ENCODE data around the gene BTBD9. TPM values are rescaled to one million over a fixed set of nuclear protein-coding genes. Genes with fewer than 3 reads are reported as not detected.

The BTBD9 gene
- total RNA-seq, 2 donors from 2014 or later = 14.2 to 18.2 TPM

GRCh38 chr6:38531134-38531533 lies 108.6 kb downstream of the BTBD9 start:
- Histone ChIP-seq H3K9me3 (no peaks in the 10 kb centered on the region), H3K27me3 (no peaks in the 10 kb centered on the region), H3K4me3 (no peak overlapping the region), H3K27ac (no peak overlapping the region), H3K4me1 (no peaks in the 10 kb centered on the region), H3K36me3 (no peaks in the 10 kb centered on the region)
- no peak for DNase-seq (ENCODE audit: low spot score)
- TF ChIP-seq CTCF (IDR thresholded peaks at IDR 0.05) = no peak

- Histone ChIP-seq H3K36me3 (no peaks in the 10 kb centered on the region), H3K27ac (no peak overlapping the region), H3K4me1 (no peaks in the 10 kb centered on the region), H3K4me3 (no peak overlapping the region), H3K27me3 (no peaks in the 10 kb centered on the region), H3K9me3 (no peaks in the 10 kb centered on the region)
- no peak for DNase-seq (ENCODE audit: low spot score)
- TF ChIP-seq CTCF (IDR thresholded peaks at IDR 0.05) = no peak
Measured at GRCh38 chr6:38528196-38528965, 111.3 kb downstream of the BTBD9 start.

GRCh38 chr6:38527371-38527770 lies 112.4 kb downstream of the BTBD9 start:
- H3K4me1 ChIP-seq = no peaks in the 10 kb centered on the region
- no peak overlapping the region for H3K4me3 ChIP-seq
- DNase-seq (ENCODE audit: low spot score) = no peak
- H3K27me3 ChIP-seq = no peaks in the 10 kb centered on the region
- TF ChIP-seq CTCF (IDR thresholded peaks at IDR 0.05) = no peak
- H3K9me3 ChIP-seq = no peaks in the 10 kb centered on the region
- H3K36me3 ChIP-seq = no peaks in the 10 kb centered on the region
- H3K27ac ChIP-seq = no peak overlapping the region

- no peak overlapping the region for H3K27ac ChIP-seq
- no peaks in the 10 kb centered on the region for H3K9me3 ChIP-seq
- no peaks in the 10 kb centered on the region for H3K36me3 ChIP-seq
- H3K4me3 ChIP-seq = no peak overlapping the region
- no peak for TF ChIP-seq CTCF (IDR thresholded peaks at IDR 0.05)
- no peak for DNase-seq (ENCODE audit: low spot score)
- H3K27me3 ChIP-seq = no peaks in the 10 kb centered on the region
- H3K4me1 ChIP-seq = no peaks in the 10 kb centered on the region
Measured at GRCh38 chr6:38525888-38526287, 113.8 kb downstream of the BTBD9 start.

- Histone ChIP-seq H3K36me3 (no peaks in the 10 kb centered on the region), H3K27me3 (no peaks in the 10 kb centered on the region), H3K4me3 (no peak overlapping the region), H3K27ac (no peak overlapping the region), H3K4me1 (no peaks in the 10 kb centered on the region), H3K9me3 (no peaks in the 10 kb centered on the region)
- no peak for DNase-seq (ENCODE audit: low spot score)
- no peak for TF ChIP-seq CTCF (IDR thresholded peaks at IDR 0.05)
Measured at GRCh38 chr6:38524436-38525145, 115.1 kb downstream of the BTBD9 start.

All from right atrium auricular region (tissue), 2 donors.